T follicular helper cell (primary cell): ENCODE data around the gene TNFRSF21.
"Not testable (repeated sequence)": the region's sequence is repeated elsewhere in the genome, so short reads cannot be mapped to it uniquely, and the experiment has no call there.

ENCODE experiments used
- DNase-seq: peaks from one replicate; pipeline ENCODE4 v3.0.0-alpha.2; 2020; ENCODE audit warnings: low read depth

Gene TNFRSF21

DNA sequence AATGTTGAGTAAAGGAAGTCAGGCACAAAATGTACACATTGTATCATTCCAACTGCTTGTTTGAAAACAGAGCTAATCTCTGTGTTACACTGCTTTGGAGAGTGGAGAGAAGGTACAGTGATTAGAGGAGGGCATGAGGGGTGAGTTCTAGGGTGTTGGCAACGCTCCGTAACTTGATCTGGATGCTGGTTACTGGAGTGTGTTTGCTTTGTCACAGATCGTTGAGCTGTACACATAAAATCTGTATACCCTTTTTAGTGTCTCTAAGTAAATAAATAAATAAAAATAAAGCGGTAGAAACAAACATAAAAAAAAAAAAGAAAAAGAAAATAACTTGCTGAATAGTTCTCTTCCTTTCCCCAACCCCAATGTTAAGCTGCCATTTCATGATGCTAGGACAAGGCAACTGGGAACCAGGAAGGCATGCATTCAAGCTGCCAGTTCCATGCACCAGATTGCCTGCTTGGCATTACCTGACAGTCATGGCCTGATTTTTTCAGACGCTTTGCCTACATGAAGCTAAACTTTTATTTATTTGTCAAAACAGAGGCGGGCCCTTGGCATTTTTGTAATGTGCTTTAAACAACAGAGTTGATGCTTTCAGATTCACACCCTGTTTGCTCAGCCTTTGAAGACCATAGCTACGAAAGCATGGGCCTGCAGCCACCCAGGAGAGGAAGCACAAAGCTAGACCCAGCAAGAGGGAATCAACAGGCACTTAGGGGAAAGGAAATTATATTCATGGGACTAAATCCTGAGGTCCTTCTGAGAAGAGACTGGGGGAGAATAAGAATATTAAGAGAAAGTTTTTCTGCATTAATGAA lies 21.2 kb downstream of the TNFRSF21 start:
- DNase-seq: no peak

- no peak for DNase-seq
Observed at GRCh38 chr6:47286301-47286700, 23.4 kb downstream of the TNFRSF21 start.

DNA sequence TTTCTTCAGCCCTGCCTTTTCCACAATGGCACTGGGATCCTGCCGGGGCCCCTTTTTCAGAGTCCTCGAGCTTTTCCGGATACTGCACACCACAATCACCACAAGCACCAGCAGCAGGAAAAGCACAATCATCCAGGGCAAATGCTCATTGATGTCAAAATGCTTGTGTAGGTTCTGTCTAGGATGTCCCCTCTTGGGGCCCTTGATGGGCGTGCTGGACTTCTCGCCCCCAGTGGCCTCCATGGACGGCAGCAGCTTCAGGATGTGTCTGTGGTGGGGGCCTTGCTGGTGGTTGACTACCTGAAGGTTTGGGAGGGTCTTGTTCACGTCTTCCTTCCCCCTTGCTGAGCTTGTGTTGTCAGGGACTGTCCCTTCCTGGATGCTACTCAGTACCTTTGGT lies 25.7 kb downstream of the TNFRSF21 start:
- no peak for DNase-seq

- DNase-seq: no peak
Observed at GRCh38 chr6:47278545-47278944, 31.2 kb downstream of the TNFRSF21 start.

DNA sequence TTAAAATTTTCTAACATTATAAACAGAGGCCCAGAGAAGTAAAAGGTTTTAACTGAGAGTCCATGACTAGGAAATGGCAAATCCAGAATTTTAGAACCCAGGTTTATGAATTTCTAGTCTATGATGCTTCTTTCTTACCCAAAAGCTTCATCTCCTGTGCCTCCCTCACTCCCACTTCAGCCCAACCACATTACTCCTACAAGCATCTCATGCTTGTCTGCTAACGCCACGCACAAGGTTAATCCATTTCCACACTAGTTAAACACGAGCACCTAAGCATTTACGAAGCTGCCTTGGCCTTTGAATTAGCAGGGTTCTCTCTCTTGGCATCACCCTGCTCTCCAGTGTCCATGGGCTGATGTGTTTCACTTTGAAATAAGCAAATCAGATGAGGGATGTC lies 32.0 kb downstream of the TNFRSF21 start:
- no peak for DNase-seq

DNA sequence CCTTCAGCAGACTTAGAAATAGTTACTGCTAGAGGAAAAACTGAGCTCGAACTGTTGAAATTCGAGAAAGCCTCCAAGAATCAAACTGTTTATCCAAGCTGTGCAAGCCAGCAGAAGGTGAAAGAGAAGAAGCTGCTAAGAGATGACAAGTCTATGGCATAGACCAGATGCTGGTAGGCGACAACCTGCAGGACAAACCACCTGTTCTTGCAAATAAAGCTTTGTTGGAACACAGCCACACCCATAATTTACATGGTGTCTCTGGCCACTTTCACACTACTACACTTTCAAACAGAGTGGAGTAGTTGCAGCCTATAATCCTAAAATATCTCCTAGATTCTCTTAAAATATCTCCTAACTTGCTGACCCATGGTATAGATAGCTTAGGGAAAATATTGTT lies 33.3 kb downstream of the TNFRSF21 start:
- DNase-seq: no peak

- no peak for DNase-seq
Observed at GRCh38 chr6:47275640-47276039, 34.1 kb downstream of the TNFRSF21 start.

DNA sequence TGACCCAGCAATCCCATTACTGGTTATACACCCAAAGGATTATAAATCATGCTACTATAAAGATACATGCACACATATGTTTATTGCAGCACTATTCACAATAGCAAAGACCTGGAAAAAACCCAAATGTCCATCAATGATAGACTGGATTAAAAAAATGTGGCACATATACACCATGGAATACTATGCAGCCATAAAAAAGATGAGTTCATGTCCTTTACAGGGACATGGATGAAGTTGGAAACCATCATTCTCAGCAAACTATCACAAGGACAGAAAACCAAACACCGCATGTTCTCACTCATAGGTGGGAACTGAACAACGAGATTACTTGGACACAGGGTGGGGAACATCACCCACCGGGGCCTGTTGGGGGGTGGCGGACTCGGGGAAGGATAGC lies 34.6 kb downstream of the TNFRSF21 start:
- DNase-seq: not testable (repeated sequence)

DNA sequence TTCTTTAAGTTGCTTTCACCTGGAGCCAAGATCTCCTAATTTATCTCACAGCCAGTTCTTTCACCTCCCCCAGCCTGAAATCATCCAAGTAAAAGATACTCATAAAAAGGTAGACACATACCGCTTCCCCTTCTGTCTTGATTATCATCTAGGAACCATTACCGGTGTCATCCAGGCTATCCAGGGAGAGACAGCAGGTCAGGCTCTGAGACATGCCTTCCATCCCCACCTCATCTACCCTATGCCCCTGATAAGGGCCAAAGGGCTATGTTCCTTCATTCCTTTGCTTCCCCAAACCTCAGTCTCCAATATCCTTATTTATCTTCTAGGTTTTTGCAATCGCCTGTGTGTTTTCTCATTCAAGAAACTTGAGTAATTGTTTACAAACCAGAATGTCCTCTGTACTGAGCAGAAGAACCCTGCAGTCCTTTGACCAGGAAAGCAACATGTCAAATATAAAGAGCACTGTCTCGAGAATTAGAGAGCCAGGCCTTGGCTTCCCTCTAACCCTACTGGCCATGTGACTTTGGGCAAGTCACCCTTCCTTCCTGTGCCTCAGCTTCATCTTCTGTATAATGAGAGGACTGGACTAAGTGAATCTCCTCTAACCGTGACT lies 41.0 kb downstream of the TNFRSF21 start:
- DNase-seq: no peak

DNA sequence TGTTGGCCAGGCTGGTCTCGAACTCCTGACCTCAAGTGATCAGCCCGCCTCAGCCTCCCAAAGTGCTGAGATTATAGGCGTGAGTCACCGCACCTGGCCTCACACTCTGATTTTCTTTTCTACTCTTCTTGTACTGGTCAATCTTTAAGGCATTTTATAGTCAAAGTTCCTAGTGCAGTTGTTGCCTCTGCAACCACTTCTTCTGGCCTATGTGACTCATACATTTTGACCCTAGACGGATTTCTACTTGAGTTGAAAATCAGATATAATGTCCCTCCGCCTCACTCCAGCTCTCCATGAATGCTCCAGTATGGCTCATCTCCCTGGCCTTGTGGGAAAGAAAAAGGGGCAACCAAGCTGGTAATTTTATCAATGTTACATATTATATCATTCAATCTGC lies 42.4 kb downstream of the TNFRSF21 start:
- no peak for DNase-seq

GRCh38 chr6:47265971-47266370 lies 43.7 kb downstream of the TNFRSF21 start:
- no peak for DNase-seq

- DNase-seq: no peak
Observed at GRCh38 chr6:47264775-47265184, 44.9 kb downstream of the TNFRSF21 start.

GRCh38 chr6:47263268-47263667 lies 46.4 kb downstream of the TNFRSF21 start:
- no peak for DNase-seq

GRCh38 chr6:47262231-47262630 lies 47.5 kb downstream of the TNFRSF21 start:
- DNase-seq: no peak

GRCh38 chr6:47261191-47261590 lies 48.5 kb downstream of the TNFRSF21 start:
- no peak for DNase-seq

DNA sequence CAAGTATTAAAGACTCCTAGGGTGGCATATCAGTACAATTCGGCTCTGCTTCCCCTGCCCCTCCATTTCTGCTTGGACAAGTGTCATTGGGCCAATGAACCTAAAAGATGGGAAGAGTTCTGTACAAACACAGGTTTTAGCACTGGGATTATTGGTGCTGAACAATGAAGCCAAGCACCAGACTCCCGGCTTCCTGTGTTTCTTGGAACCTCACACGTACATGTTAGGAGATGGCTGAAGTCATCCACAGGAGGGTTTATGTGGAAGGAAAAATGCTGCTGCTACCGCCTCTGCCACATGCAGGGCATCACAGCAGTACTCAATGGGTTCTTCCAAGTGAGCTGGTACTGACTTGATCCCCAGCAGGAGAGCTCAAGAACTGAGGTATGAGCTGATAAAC lies 49.7 kb downstream of the TNFRSF21 start:
- DNase-seq: no peak

GRCh38 chr6:47258724-47259347 lies 50.9 kb downstream of the TNFRSF21 start:
- DNase-seq: no peak

DNA sequence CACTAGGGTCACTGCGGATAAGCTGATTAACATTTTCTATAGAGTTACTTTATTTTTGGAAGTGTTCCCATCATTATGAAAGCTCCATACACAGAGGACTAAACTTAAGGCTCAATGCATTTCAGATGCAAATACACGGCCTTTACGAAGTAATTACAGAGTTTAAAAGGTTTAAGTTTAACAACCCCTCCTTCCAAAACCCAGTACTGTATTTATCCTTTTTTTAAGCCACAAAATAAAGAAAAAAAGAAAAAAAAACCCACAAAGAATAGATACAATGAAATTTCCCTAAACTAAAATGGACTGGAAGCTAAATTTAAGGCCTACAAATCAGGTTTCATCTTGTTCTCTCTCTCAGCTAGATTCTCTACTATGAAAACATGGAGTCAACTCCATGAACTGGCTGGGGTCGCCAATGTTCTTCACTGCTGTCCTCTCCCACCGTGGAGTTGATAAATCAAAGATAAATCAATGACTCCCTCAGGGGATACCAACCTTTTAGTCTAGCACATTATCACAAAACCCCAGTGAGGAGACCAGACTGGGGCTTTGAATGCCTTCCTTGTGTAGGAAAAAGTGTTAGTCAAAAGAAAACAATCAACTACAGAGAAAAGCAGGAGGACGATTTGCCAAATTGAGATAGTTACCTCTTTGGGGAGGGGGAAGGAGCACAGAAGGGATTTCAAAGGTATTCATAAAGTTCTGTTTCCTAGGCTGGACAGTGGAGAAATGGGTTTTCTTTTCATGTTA lies 52.5 kb downstream of the TNFRSF21 start:
- DNase-seq: no peak

DNA sequence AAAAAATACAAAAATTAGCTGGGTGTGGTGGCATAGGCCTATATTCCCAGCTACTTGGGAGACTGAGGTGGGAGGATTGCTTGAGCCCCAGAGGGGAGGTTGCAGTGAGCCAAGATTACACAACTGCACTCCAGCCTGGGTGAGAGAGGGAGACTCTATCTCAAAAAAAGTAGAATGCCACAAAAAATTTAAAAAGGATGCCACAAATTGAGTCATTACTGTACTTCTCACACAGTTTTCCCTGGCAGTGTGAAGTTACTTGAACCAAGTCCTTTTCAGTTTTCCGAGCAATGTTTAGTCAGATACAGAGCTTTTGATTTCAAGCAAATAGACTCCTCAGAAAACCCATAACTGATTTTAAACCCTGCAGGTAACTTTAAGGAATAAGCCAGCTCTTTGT lies 53.3 kb downstream of the TNFRSF21 start:
- no peak for DNase-seq

- DNase-seq: no peak
Observed at GRCh38 chr6:47254906-47255305, 54.8 kb downstream of the TNFRSF21 start.

DNA sequence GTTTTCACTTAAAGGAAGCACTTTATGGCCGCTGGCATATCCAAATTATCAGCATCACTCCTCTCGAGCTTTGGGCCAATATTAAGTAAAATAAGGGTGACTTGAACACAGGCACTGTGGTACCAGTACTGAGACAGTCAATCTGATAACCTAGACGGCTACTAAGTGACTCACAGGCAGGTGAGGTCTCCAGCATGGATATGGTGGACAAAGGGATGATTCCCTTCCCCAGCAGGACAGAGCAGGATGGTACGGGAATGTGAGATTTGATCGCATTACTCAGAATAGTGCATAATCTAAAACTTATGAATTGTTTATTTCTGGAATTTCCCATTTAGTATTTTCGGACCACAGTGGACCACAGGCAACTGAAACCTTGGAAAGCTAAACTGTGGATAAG lies 55.7 kb downstream of the TNFRSF21 start:
- no peak for DNase-seq

- no peak for DNase-seq
Observed at GRCh38 chr6:47253136-47253535, 56.6 kb downstream of the TNFRSF21 start.

GRCh38 chr6:47252633-47253032 lies 57.1 kb downstream of the TNFRSF21 start:
- no peak for DNase-seq
